ENCODE data around the gene NUDC. TPM values are rescaled to one million over a fixed set of nuclear protein-coding genes. Genes with fewer than 3 reads are reported as not detected.

Gene NUDC
- total and polyA plus RNA-seq, 2 of the 4 experiments (the other 2 are of a cell fraction) = 34.8 to 89.8 TPM

- Histone ChIP-seq H3K79me1 (ENCODE audit: low read depth in 1 of 2, low read length in 2 of 2) (peaks cover 26 to 62% of the 10 kb centered on the region in 2 experiments), H4K91ac (ENCODE audit: insufficient read depth, low read depth, low read length) (no peak overlapping the region), H2BK20ac (ENCODE audit: low read depth, low read length) (no peak overlapping the region), H3K9me3 (ENCODE audit: control insufficient read depth, insufficient read depth, low read length) (no peaks in the 10 kb centered on the region), H3K36me3 (ENCODE audit: control insufficient read depth, insufficient read depth, low read length) (peaks cover 24% of the 10 kb centered on the region), H3K4me2 (ENCODE audit: low read depth, low read length) (no peak overlapping the region), H3K56ac (ENCODE audit: extremely low read depth, insufficient read depth, low read length) (no peak overlapping the region), H3K4ac (ENCODE audit: low read depth, low read length) (no peak overlapping the region), H3K14ac (replicated peaks; ENCODE audit: low read depth, low read length) (no peak overlapping the region), H3K4me3 (ENCODE audit: insufficient read depth, low read depth, low read length) (no peak overlapping the region), H3K9ac (ENCODE audit: low read depth, low read length) (no peak overlapping the region), H3K18ac (ENCODE audit: low read depth, low read length) (no peak overlapping the region), H2BK5ac (ENCODE audit: low read depth, low read length, poor library complexity, severe bottlenecking) (no peak overlapping the region), H2AK5ac (ENCODE audit: low read depth, low read length) (no peak overlapping the region), H4K5ac (ENCODE audit: low read depth, low read length) (no peak overlapping the region), H2AK9ac (replicated peaks; ENCODE audit: low read depth, low read length, poor library complexity) (no peak overlapping the region), H3K23ac (ENCODE audit: low read depth, low read length) (no peak overlapping the region), H2AFZ (replicated peaks; ENCODE audit: low read length, poor library complexity) (no peak overlapping the region), H3K27me3 (ENCODE audit: control insufficient read depth, insufficient read depth, low read length) (no peaks in the 10 kb centered on the region), H3K4me1 (ENCODE audit: control insufficient read depth, insufficient read depth, low read length) (peaks cover 7% of the 10 kb centered on the region; the same call in 1 of the 2 replicates), H3K27ac (ENCODE audit: insufficient read depth, low read length) (no peak overlapping the region), H2BK120ac (ENCODE audit: low read depth, low read length) (no peak overlapping the region), H4K20me1 (ENCODE audit: insufficient read depth, low read length) (no peaks in the 10 kb centered on the region), H4K8ac (ENCODE audit: low read depth in 2 of 2, low read length in 2 of 2) (no peak overlapping the region), H2BK15ac (ENCODE audit: low read depth, low read length) (no peak overlapping the region), H3K9me1 (ENCODE audit: insufficient read depth, low read length) (peaks cover 20% of the 10 kb centered on the region)
- in situ Hi-C loops (cut with MboI; ENCODE audit: low sequenced_read_pairs) (no loop called here), intact Hi-C loops (cut with micrococcal nuclease) (no loop called here), dilution Hi-C loops (cut with HindIII; ENCODE audit: low sequenced_read_pairs, unreplicated experiment) (no loop called here)
- 100% methylated on average over 1 of the region's 6 CpGs; no CpG with 5 or more reads in 1 of the 2 experiments for WGBS, 2 experiments (ENCODE audit: extremely low coverage in 2 of 2, insufficient read length in 1 of 2)
- CTCF ChIA-PET = no interaction called here
- no TSS peak for BruUV-seq (replicated peaks)
- no peak for ATAC-seq (ENCODE audit: low read depth)
- no peak for DNase-seq
- POLR2A ChIA-PET (ENCODE audit: unreplicated experiment) = no interaction called here
- TF ChIP-seq BHLHE40 (IDR thresholded peaks at IDR 0.05; ENCODE audit: low read depth, low read length) = no peak
- no peak for TF ChIP-seq FOS (IDR thresholded peaks at IDR 0.05; ENCODE audit: low read depth, low read length)
- no peak for TF ChIP-seq RAD21 (IDR thresholded peaks at IDR 0.05; ENCODE audit: low read length)
- no peak for TF ChIP-seq SMC3 (IDR thresholded peaks at IDR 0.05; ENCODE audit: low read depth, low read length)
- TF ChIP-seq MAFK (IDR thresholded peaks at IDR 0.05; ENCODE audit: low read depth, low read length) = no peak
- TF ChIP-seq MXI1 (IDR thresholded peaks at IDR 0.05; ENCODE audit: borderline replicate concordance, low read depth, low read length) = no peak
- TF ChIP-seq RFX5 (IDR thresholded peaks at IDR 0.05; ENCODE audit: low read depth, low read length) = no peak
- TF ChIP-seq POLR2A (IDR thresholded peaks at IDR 0.05; ENCODE audit: low read depth, low read length) = no peak
Measured at GRCh38 chr1:26936823-26937222, 15.3 kb downstream of the NUDC start.

Data from IMR-90 (cell line).